Activated CD8-positive, alpha-beta T cell treated with anti-CD3 and anti-CD28 coated beads for 36 hours (primary cell): ENCODE measurements around the gene SORBS2. TPM values are rescaled to one million over a fixed set of nuclear protein-coding genes. Genes with fewer than 3 reads are reported as not detected.

Experiments
- ATAC-seq: fragments of 200-7000 bp; cut with Tn5 transposase; one replicate; pipeline ENCODE4 v1.10.0; 2021; ENCODE audit warnings: mild to moderate bottlenecking, moderate library complexity
- CTCF ChIA-PET: fragments of 350-600 bp; sonication (Branson Sonifier 250); formaldehyde crosslinking; loops from one replicate; lab custom pipeline; 2021; ENCODE audit warnings: antibody characterized with exemption; lab: Charles Lee
- POLR2A ChIA-PET: fragments of 350-600 bp; sonication (Branson Sonifier 250); formaldehyde crosslinking; loops from one replicate; lab custom pipeline; 2021; ENCODE audit warnings: antibody characterized with exemption; lab: Charles Lee
- DNase-seq: peaks from one replicate; pipeline ENCODE4 v3.0.0-alpha.2; 2020
- H3K27ac Mint-ChIP-seq: one replicate; pipeline ENCODE4 v1.8.0; 2021; ENCODE audit warnings: mild to moderate bottlenecking, mixed read lengths
- H3K27me3 Mint-ChIP-seq: one replicate; pipeline ENCODE4 v1.8.0; 2021; ENCODE audit warnings: mixed read lengths
- H3K36me3 Mint-ChIP-seq: one replicate; pipeline ENCODE4 v1.8.0; 2021; ENCODE audit warnings: low read depth, mixed read lengths
- H3K4me1 Mint-ChIP-seq: one replicate; pipeline ENCODE4 v1.8.0; 2021; ENCODE audit warnings: low read depth, mixed read lengths
- H3K4me3 Mint-ChIP-seq: one replicate; pipeline ENCODE4 v1.8.0; 2021; ENCODE audit warnings: mild to moderate bottlenecking, moderate library complexity, mixed read lengths
- H3K9me3 Mint-ChIP-seq: one replicate; pipeline ENCODE4 v1.8.0; 2021; ENCODE audit warnings: mixed read lengths
- CTCF ChIP-seq: fragments of 200-600 bp; IDR thresholded peaks from one replicate; pipeline ENCODE4 v1.8.0; 2022; ENCODE audit warnings: antibody characterized with exemption, mild to moderate bottlenecking
- intact Hi-C: fragments of 100-400 bp; cut with micrococcal nuclease; formaldehyde crosslinking; loops from one replicate; pipeline ENCODE4 v1.10.0; 2022
- total RNA-seq, 2 experiments: library from RNA; stranded (reverse); gene quantifications; one replicate each; pipeline ENCODE4 v1.2.3, GENCODE V29; 2021

Gene SORBS2
- total RNA-seq, 2 experiments from 2014 or later, result not detected

- no peak for TF ChIP-seq CTCF
- no peak for DNase-seq
- ATAC-seq, result no peak
- intact Hi-C loops, result no loop called here
- CTCF ChIA-PET, result no interaction called here
- Mint-ChIP-seq H3K9me3 (peaks cover 1% of the 10 kb centered on the region), H3K27ac (no peak overlapping the region), H3K27me3 (no peaks in the 10 kb centered on the region), H3K4me1 (no peaks in the 10 kb centered on the region), H3K36me3 (no peaks in the 10 kb centered on the region), H3K4me3 (no peak overlapping the region)
- POLR2A ChIA-PET, result no interaction called here
These were observed 29.5 kb upstream of the SORBS2 start for GRCh38 chr4:185841451-185841850.

- TF ChIP-seq CTCF, result no peak
- POLR2A ChIA-PET, result no interaction called here
- CTCF ChIA-PET, result no interaction called here
These were observed 29.0 kb upstream of the SORBS2 start for GRCh38 chr4:185840953-185841352.

GRCh38 chr4:185840201-185840600 is 28.2 kb upstream of the SORBS2 start:
- Mint-ChIP-seq H3K27me3 (no peaks in the 10 kb centered on the region), H3K9me3 (peaks cover 1% of the 10 kb centered on the region), H3K27ac (no peak overlapping the region), H3K4me3 (no peak overlapping the region), H3K4me1 (no peaks in the 10 kb centered on the region), H3K36me3 (no peaks in the 10 kb centered on the region)
- DNase-seq (no peak), ATAC-seq (no peak)
- intact Hi-C loops, result no loop called here
- CTCF ChIA-PET, result no interaction called here
- TF ChIP-seq CTCF, result no peak
- POLR2A ChIA-PET, result no interaction called here

More at GRCh38 chr4:185840953-185841352, 29.0 kb upstream of the SORBS2 start:
- Mint-ChIP-seq H3K27ac (no peak overlapping the region), H3K27me3 (no peaks in the 10 kb centered on the region), H3K36me3 (no peaks in the 10 kb centered on the region), H3K4me3 (no peak overlapping the region), H3K4me1 (no peaks in the 10 kb centered on the region), H3K9me3 (peaks cover 1% of the 10 kb centered on the region)
- intact Hi-C loops, result no loop called here
- ATAC-seq, result no peak
- no peak for DNase-seq

- TF ChIP-seq CTCF, result no peak
- ChIA-PET POLR2A (no interaction called here), CTCF (no interaction called here)
- Mint-ChIP-seq H3K36me3 (no peaks in the 10 kb centered on the region), H3K9me3 (peaks cover 1% of the 10 kb centered on the region), H3K4me3 (no peak overlapping the region), H3K4me1 (no peaks in the 10 kb centered on the region), H3K27me3 (no peaks in the 10 kb centered on the region), H3K27ac (no peak overlapping the region)
- ATAC-seq, result no peak
- DNase-seq, result no peak
- intact Hi-C loops, result no loop called here
These were observed 27.8 kb upstream of the SORBS2 start for GRCh38 chr4:185839770-185840169.

GRCh38 chr4:185839194-185839712 is 27.3 kb upstream of the SORBS2 start:
- ATAC-seq, result no peak
- intact Hi-C loops, result no loop called here

More at GRCh38 chr4:185839194-185839712, 27.3 kb upstream of the SORBS2 start:
- no peaks in the 10 kb centered on the region for H3K4me1 Mint-ChIP-seq
- H3K9me3 Mint-ChIP-seq, result peaks cover 1% of the 10 kb centered on the region
- no peak overlapping the region for H3K27ac Mint-ChIP-seq
- ChIA-PET POLR2A (no interaction called here), CTCF (no interaction called here)
- no peak for DNase-seq
- TF ChIP-seq CTCF, result no peak
- H3K36me3 Mint-ChIP-seq, result no peaks in the 10 kb centered on the region
- H3K27me3 Mint-ChIP-seq, result no peaks in the 10 kb centered on the region
- no peak overlapping the region for H3K4me3 Mint-ChIP-seq
